Effector memory CD4-positive, alpha-beta T cell (primary cell): ENCODE measurements around the gene OR56A5.
"Not testable (repeated sequence)": the region's sequence is repeated elsewhere in the genome, so short reads cannot be mapped to it uniquely, and the experiment has no call there.

Experiments used
- DNase-seq, 3 donors: peaks; one replicate each; pipeline ENCODE4 v3.0.0-alpha.2; 2020
- H3K27ac ChIP-seq: 2 replicates; pipeline ENCODE4 v1.7.0; 2013; ENCODE audit warnings: mild to moderate bottlenecking, low read length, moderate library complexity; ENCODE audit not compliant: insufficient read depth, poor library complexity, severe bottlenecking
- H3K27me3 ChIP-seq: replicated peaks from 2 replicates; pipeline ENCODE4 v1.7.0; 2013; ENCODE audit warnings: mild to moderate bottlenecking, low read length; ENCODE audit not compliant: insufficient read depth, control insufficient read depth, poor library complexity, severe bottlenecking
- H3K36me3 ChIP-seq: 2 replicates; pipeline ENCODE4 v1.7.0; 2013; ENCODE audit warnings: mild to moderate bottlenecking, low read length, moderate library complexity; ENCODE audit not compliant: control insufficient read depth, insufficient read depth
- H3K4me1 ChIP-seq: 2 replicates; pipeline ENCODE4 v1.7.0; 2013; ENCODE audit warnings: low read length, mild to moderate bottlenecking; ENCODE audit not compliant: control insufficient read depth, insufficient read depth, poor library complexity, severe bottlenecking
- H3K4me3 ChIP-seq: 2 replicates; pipeline ENCODE4 v1.7.0; 2013; ENCODE audit warnings: low read length, low read depth, mild to moderate bottlenecking; ENCODE audit not compliant: insufficient read depth, poor library complexity, severe bottlenecking
- H3K9me3 ChIP-seq: 2 replicates; pipeline ENCODE4 v1.7.0; 2013; ENCODE audit warnings: mild to moderate bottlenecking, low read length, moderate library complexity; ENCODE audit not compliant: control insufficient read depth

Gene OR56A5

GRCh38 chr11:5986885-5987284, 18.6 kb upstream of the OR56A5 start, which contains the start of gene OR52L1:
Gene OR52L1 (minus strand): TSS chr11:5986985. CDS start chr11:5986930, 55 bp downstream.
- H3K27me3 ChIP-seq, result no peaks in the 10 kb centered on the region
- no peaks in the 10 kb centered on the region for H3K9me3 ChIP-seq
- no peak within 1 kb of the TSS for H3K27ac ChIP-seq
- H3K36me3 ChIP-seq, result no peaks in the 10 kb centered on the region
- no peaks in the 10 kb centered on the region for H3K4me1 ChIP-seq
- H3K4me3 ChIP-seq, result no peak within 1 kb of the TSS
- DNase-seq, result no peak

GRCh38 chr11:5983443-5983842, 15.1 kb upstream of the OR56A5 start:
- H3K9me3 ChIP-seq, result no peaks in the 10 kb centered on the region
- H3K27me3 ChIP-seq, result no peaks in the 10 kb centered on the region
- no peaks in the 10 kb centered on the region for H3K4me1 ChIP-seq
- H3K36me3 ChIP-seq, result no peaks in the 10 kb centered on the region
- no peak for DNase-seq
- no peak overlapping the region for H3K27ac ChIP-seq
- no peak overlapping the region for H3K4me3 ChIP-seq

- Histone ChIP-seq H3K27me3 (no peaks in the 10 kb centered on the region), H3K27ac (no peak overlapping the region), H3K9me3 (no peaks in the 10 kb centered on the region), H3K4me1 (no peaks in the 10 kb centered on the region), H3K36me3 (no peaks in the 10 kb centered on the region), H3K4me3 (no peak overlapping the region)
- no peak for DNase-seq
Measured at GRCh38 chr11:5973530-5973929, 5.2 kb upstream of the OR56A5 start.

GRCh38 chr11:5967708-5968107, 586 bp downstream of the OR56A5 start:
- no peaks in the 10 kb centered on the region for H3K4me1 ChIP-seq
- no peak for DNase-seq
- no peaks in the 10 kb centered on the region for H3K36me3 ChIP-seq
- no peaks in the 10 kb centered on the region for H3K9me3 ChIP-seq
- no peak overlapping the region for H3K4me3 ChIP-seq
- H3K27ac ChIP-seq, result no peak overlapping the region
- no peaks in the 10 kb centered on the region for H3K27me3 ChIP-seq

- DNase-seq, result no peak
- no peaks in the 10 kb centered on the region for H3K4me1 ChIP-seq
Measured at GRCh38 chr11:5966958-5967357, 1.3 kb downstream of the OR56A5 start.

GRCh38 chr11:5960704-5961320, 7.5 kb downstream of the OR56A5 start:
- not testable (repeated sequence) for H3K27ac ChIP-seq, H3K4me3 ChIP-seq, H3K36me3 ChIP-seq, H3K27me3 ChIP-seq, H3K9me3 ChIP-seq, DNase-seq, H3K4me1 ChIP-seq

More at GRCh38 chr11:5966958-5967357, 1.3 kb downstream of the OR56A5 start:
- no peaks in the 10 kb centered on the region for H3K9me3 ChIP-seq
- H3K4me3 ChIP-seq, result no peak overlapping the region
- H3K36me3 ChIP-seq, result no peaks in the 10 kb centered on the region
- no peaks in the 10 kb centered on the region for H3K27me3 ChIP-seq
- H3K27ac ChIP-seq, result no peak overlapping the region

GRCh38 chr11:5955586-5955985, 12.7 kb downstream of the OR56A5 start:
- no peaks in the 10 kb centered on the region for H3K27me3 ChIP-seq
- H3K9me3 ChIP-seq, result no peaks in the 10 kb centered on the region
- no peak overlapping the region for H3K4me3 ChIP-seq
- no peaks in the 10 kb centered on the region for H3K36me3 ChIP-seq
- no peak for DNase-seq
- H3K4me1 ChIP-seq, result no peaks in the 10 kb centered on the region
- H3K27ac ChIP-seq, result no peak overlapping the region

GRCh38 chr11:5941951-5942350, 26.3 kb downstream of the OR56A5 start, which contains the start of gene OR56A3:
Gene OR56A3 (plus strand): TSS chr11:5942251. CDS start chr11:5947347, 5,096 bp downstream.
- H3K27ac ChIP-seq, result no peak within 1 kb of the TSS
- DNase-seq, result no peak

GRCh38 chr11:5940748-5941147, 27.5 kb downstream of the OR56A5 start:
- Histone ChIP-seq H3K4me1 (no peaks in the 10 kb centered on the region), H3K27me3 (no peaks in the 10 kb centered on the region), H3K4me3 (no peak overlapping the region), H3K27ac (no peak overlapping the region), H3K36me3 (no peaks in the 10 kb centered on the region), H3K9me3 (no peaks in the 10 kb centered on the region)
- DNase-seq, result no peak

More at GRCh38 chr11:5941951-5942350, 26.3 kb downstream of the OR56A5 start, which contains the start of gene OR56A3:
- no peaks in the 10 kb centered on the region for H3K27me3 ChIP-seq
- no peak within 1 kb of the TSS for H3K4me3 ChIP-seq
- H3K4me1 ChIP-seq, result no peaks in the 10 kb centered on the region
- H3K36me3 ChIP-seq, result no peaks in the 10 kb centered on the region
- no peaks in the 10 kb centered on the region for H3K9me3 ChIP-seq

GRCh38 chr11:5938603-5938965, 29.7 kb downstream of the OR56A5 start:
- Histone ChIP-seq H3K4me3 (no peak overlapping the region), H3K36me3 (no peaks in the 10 kb centered on the region), H3K27ac (no peak overlapping the region), H3K4me1 (no peaks in the 10 kb centered on the region), H3K9me3 (no peaks in the 10 kb centered on the region), H3K27me3 (no peaks in the 10 kb centered on the region)
- no peak for DNase-seq
